ENCODE data around the gene SPATA13. TPM values are rescaled to one million over a fixed set of nuclear protein-coding genes. Genes with fewer than 3 reads are reported as not detected.

The SPATA13 gene
- total and polyA plus RNA-seq, 10 of the 15 experiments (the other 5 are each of a cell fraction or from before 2014, with no cell fraction given) = 2.4 to 11.1 (median 10.2) TPM

DNA sequence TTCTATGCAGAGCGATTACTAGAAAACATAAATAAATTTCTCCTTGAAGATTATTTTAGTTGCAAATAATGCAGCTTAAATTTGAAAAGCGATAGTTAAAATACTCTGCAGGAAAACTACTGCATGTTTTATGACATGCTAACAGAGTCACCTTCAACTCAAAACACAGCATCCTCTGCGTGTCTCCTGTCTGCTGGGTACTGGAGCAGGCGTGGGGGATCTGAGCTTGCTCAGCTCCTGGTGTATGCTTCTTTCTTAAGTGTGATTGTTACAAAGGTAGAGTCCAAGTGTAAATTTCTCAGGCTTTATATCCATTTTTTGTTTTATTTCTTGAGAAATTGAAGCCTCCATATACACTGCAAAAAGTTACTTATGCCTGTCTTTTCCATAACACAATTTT lies 15.3 kb downstream of the SPATA13 start:
- ChIA-PET SMC1A (ENCODE audit: uncharacterized antibody, unreplicated experiment) (no interaction called here), CTCF (no interaction called here), POLR2A (no interaction called here), RAD21 (ENCODE audit: unreplicated experiment) (no interaction called here)
- Histone ChIP-seq H3K4me3 (no peak overlapping the region), H3K4me1 (ENCODE audit: control insufficient read depth, insufficient read depth, low read length) (no peaks in the 10 kb centered on the region), H3K36me3 (ENCODE audit: control insufficient read depth in 2 of 2, insufficient read depth in 2 of 2, low read length in 1 of 2) (no peaks in the 10 kb centered on the region), H3K79me2 (ENCODE audit: control insufficient read depth, insufficient read depth, low read length) (no peaks in the 10 kb centered on the region), H3K27ac (ENCODE audit: control insufficient read depth, insufficient read depth) (no peak overlapping the region), H3K9me3 (replicated peaks; ENCODE audit: control insufficient read depth, insufficient read depth, low read length) (no peaks in the 10 kb centered on the region), H3K9ac (ENCODE audit: control insufficient read depth, insufficient read depth, low read length) (no peak overlapping the region), H2AFZ (ENCODE audit: control insufficient read depth, low read depth, low read length) (no peak overlapping the region), H4K20me1 (ENCODE audit: control insufficient read depth, insufficient read depth) (no peaks in the 10 kb centered on the region), H3K27me3 (replicated peaks in 1 of 2; ENCODE audit: control insufficient read depth in 2 of 2, insufficient read depth in 2 of 2, low read length in 1 of 2) (no peaks in the 10 kb centered on the region), H3K4me2 (ENCODE audit: control insufficient read depth, insufficient read depth) (no peak overlapping the region)
- intact Hi-C loops (cut with micrococcal nuclease; ENCODE audit: unreplicated experiment) = no loop called here
- FAIRE-seq (no peak), DNase-seq (ENCODE audit: low read depth, low spot score) (no peak), ATAC-seq (no peak)
- no peak for TF ChIP-seq E2F8 (IDR thresholded peaks at IDR 0.05; ENCODE audit: low read depth, partially characterized antibody)
- no peak for TF ChIP-seq RAD21 (IDR thresholded peaks at IDR 0.05; ENCODE audit: insufficient read depth, low read depth, low read length)
- TF ChIP-seq IRF3 (IDR thresholded peaks at IDR 0.05) = no peak
- TF ChIP-seq MXI1 (IDR thresholded peaks at IDR 0.05; ENCODE audit: low read depth, low read length) = no peak
- no peak for TF ChIP-seq BCL11A (IDR thresholded peaks at IDR 0.05; ENCODE audit: low read depth, low read length)
- no peak for TF ChIP-seq CTCF (IDR thresholded peaks at IDR 0.05 in 2 of 3, conservative IDR thresholded peaks at IDR 0.05 in 1 of 3; ENCODE audit: control insufficient read depth in 2 of 3, extremely low read depth in 1 of 3, insufficient read depth in 1 of 3, low read depth in 3 of 3, low read length in 3 of 3)
- no peak for TF ChIP-seq YBX1 (IDR thresholded peaks at IDR 0.05)
- no peak for TF ChIP-seq RELA (IDR thresholded peaks at IDR 0.05; ENCODE audit: borderline replicate concordance, partially characterized antibody)
- no peak for TF ChIP-seq CHD4 (IDR thresholded peaks at IDR 0.05)
- no peak for TF ChIP-seq FOS (IDR thresholded peaks at IDR 0.05; ENCODE audit: borderline replicate concordance, extremely low read depth, insufficient read length)
- no peak for TF ChIP-seq EGR1 (IDR thresholded peaks at IDR 0.05; ENCODE audit: borderline replicate concordance in 1 of 2, low read depth in 2 of 2, low read length in 2 of 2)
- in situ Hi-C loops (cut with MboI) = no loop called here
- WGBS (ENCODE audit: insufficient coverage, insufficient replicate concordance, low lambda C conversion rate, missing lambda C conversion rate) = 43% methylated on average over 4 of the region's 4 CpGs
- no TSS peak for BruUV-seq (replicated peaks)

All from GM12878 (cell line).